Activated naive CD4-positive, alpha-beta T cell treated with anti-CD3 and anti-CD28 coated beads, Interleukin-2, amount 10 ng/mL, durations not matched to agents 7 days and 5 days (primary cell): Measurements from ENCODE around the gene APOC3.

Experiments
- CTCF ChIA-PET: fragments of 350-600 bp; sonication (Branson Sonifier 250); formaldehyde crosslinking; loops from one replicate; lab custom pipeline; 2021; ENCODE audit warnings: antibody characterized with exemption; lab: Charles Lee
- DNase-seq: peaks from one replicate; pipeline ENCODE4 v3.0.0-alpha.2; 2020
- H3K27ac Mint-ChIP-seq: one replicate; pipeline ENCODE4 v1.8.0; 2021; ENCODE audit warnings: mild to moderate bottlenecking, moderate library complexity, mixed read lengths
- H3K27me3 Mint-ChIP-seq: one replicate; pipeline ENCODE4 v1.8.0; 2021; ENCODE audit warnings: mild to moderate bottlenecking, mixed read lengths
- H3K36me3 Mint-ChIP-seq: one replicate; pipeline ENCODE4 v1.8.0; 2021; ENCODE audit warnings: mixed read lengths
- H3K4me1 Mint-ChIP-seq: one replicate; pipeline ENCODE4 v1.8.0; 2021; ENCODE audit warnings: mixed read lengths
- H3K4me3 Mint-ChIP-seq: one replicate; pipeline ENCODE4 v1.8.0; 2021; ENCODE audit warnings: mild to moderate bottlenecking, moderate library complexity, mixed read lengths
- H3K9me3 Mint-ChIP-seq: one replicate; pipeline ENCODE4 v1.8.0; 2021; ENCODE audit warnings: mixed read lengths

The APOC3 gene

GRCh38 chr11:116837231-116838091 lies 7.8 kb downstream of the APOC3 start, which contains the start of gene APOA1:
Gene APOA1, minus strand, starts transcription at chr11:116837622. Its CDS starts 235 bp downstream, at chr11:116837387.
- Mint-ChIP-seq H3K9me3 (no peaks in the 10 kb centered on the region), H3K27ac (no peak within 1 kb of the TSS), H3K4me3 (no peak within 1 kb of the TSS), H3K36me3 (no peaks in the 10 kb centered on the region), H3K4me1 (peaks cover 21% of the 10 kb centered on the region), H3K27me3 (peaks cover 30% of the 10 kb centered on the region)
- DNase-seq = no peak
- CTCF ChIA-PET = interaction anchor here (1.1 to 8.5 kb wide), 10 partner anchors 11 to 390 kb away, joined by 3 to 139 read pairs (median 18); partner anchors contain the start of genes APOA5 and ZPR1

GRCh38 chr11:116838321-116839084 lies 8.8 kb downstream of the APOC3 start:
- Mint-ChIP-seq H3K4me1 (peaks cover 21% of the 10 kb centered on the region), H3K9me3 (no peaks in the 10 kb centered on the region), H3K27ac (no peak overlapping the region), H3K27me3 (peaks cover 22% of the 10 kb centered on the region), H3K4me3 (no peak overlapping the region), H3K36me3 (peaks cover 5% of the 10 kb centered on the region)
- CTCF ChIA-PET = interaction anchor here (1.7 to 8.5 kb wide), 4 partner anchors 14 to 268 kb away, joined by 5 to 139 read pairs (median 39); partner anchors contain the start of genes APOA5 and ZPR1
- no peak for DNase-seq

GRCh38 chr11:116840224-116840745 lies 10.6 kb downstream of the APOC3 start:
- peak; percentile 40 for DNase-seq
- CTCF ChIA-PET = interaction anchor here (1.0 to 8.5 kb wide), 6 partner anchors 11 to 266 kb away, joined by 3 to 139 read pairs (median 6); partner anchors contain the start of genes APOA5 and ZPR1
- Mint-ChIP-seq H3K36me3 (peaks cover 17% of the 10 kb centered on the region), H3K4me3 (no peak overlapping the region), H3K27me3 (peaks cover 9% of the 10 kb centered on the region), H3K4me1 (peaks cover 14% of the 10 kb centered on the region), H3K27ac (no peak overlapping the region), H3K9me3 (no peaks in the 10 kb centered on the region)

- H3K4me3 Mint-ChIP-seq = no peak overlapping the region
- no peak overlapping the region for H3K27ac Mint-ChIP-seq
- H3K9me3 Mint-ChIP-seq = no peaks in the 10 kb centered on the region
- CTCF ChIA-PET = interaction anchor here (1.5 to 8.5 kb wide), 3 partner anchors 13 to 52 kb away, joined by 6 to 139 read pairs (median 11); partner anchors contain the start of genes APOA5 and ZPR1
- H3K36me3 Mint-ChIP-seq = peaks cover 21% of the 10 kb centered on the region
- DNase-seq = no peak
- H3K4me1 Mint-ChIP-seq = peaks cover 9% of the 10 kb centered on the region
- peaks cover 4% of the 10 kb centered on the region for H3K27me3 Mint-ChIP-seq
Measured at GRCh38 chr11:116840746-116841296, 11.1 kb downstream of the APOC3 start.

- H3K36me3 Mint-ChIP-seq = peaks cover 31% of the 10 kb centered on the region
- no peak overlapping the region for H3K27ac Mint-ChIP-seq
- no peaks in the 10 kb centered on the region for H3K9me3 Mint-ChIP-seq
Measured at GRCh38 chr11:116842117-116842516, 12.4 kb downstream of the APOC3 start.

GRCh38 chr11:116842909-116843308 lies 13.2 kb downstream of the APOC3 start:
- no peak for DNase-seq
- CTCF ChIA-PET = interaction anchor here (0.9 kb wide), 1 partner anchor 52 kb away, joined by 3 read pairs; the partner anchor contains the start of gene APOA5
- H3K4me1 Mint-ChIP-seq = peaks cover 5% of the 10 kb centered on the region
- no peak overlapping the region for H3K4me3 Mint-ChIP-seq
- H3K9me3 Mint-ChIP-seq = no peaks in the 10 kb centered on the region
- H3K36me3 Mint-ChIP-seq = peaks cover 36% of the 10 kb centered on the region
- no peak overlapping the region for H3K27ac Mint-ChIP-seq
- H3K27me3 Mint-ChIP-seq = no peaks in the 10 kb centered on the region

More at GRCh38 chr11:116842117-116842516, 12.4 kb downstream of the APOC3 start:
- CTCF ChIA-PET = interaction anchor here (0.8 to 3.1 kb wide), 2 partner anchors 12 to 224 kb away, joined by 3 to 11 read pairs; no protein-coding TSS in a partner anchor
- DNase-seq = no peak
- Mint-ChIP-seq H3K4me3 (no peak overlapping the region), H3K4me1 (peaks cover 5% of the 10 kb centered on the region), H3K27me3 (no peaks in the 10 kb centered on the region)

- H3K4me3 Mint-ChIP-seq = no peak overlapping the region
- CTCF ChIA-PET = interaction anchor here (0.9 kb wide), 1 partner anchor 52 kb away, joined by 3 read pairs; the partner anchor contains the start of gene APOA5
- H3K9me3 Mint-ChIP-seq = no peaks in the 10 kb centered on the region
- no peaks in the 10 kb centered on the region for H3K27me3 Mint-ChIP-seq
- no peak overlapping the region for H3K27ac Mint-ChIP-seq
- peaks cover 39% of the 10 kb centered on the region for H3K36me3 Mint-ChIP-seq
- DNase-seq = no peak
- peaks cover 5% of the 10 kb centered on the region for H3K4me1 Mint-ChIP-seq
Measured at GRCh38 chr11:116843661-116844060, 14.0 kb downstream of the APOC3 start.

- Mint-ChIP-seq H3K27ac (no peak overlapping the region), H3K27me3 (no peaks in the 10 kb centered on the region), H3K4me3 (no peak overlapping the region), H3K36me3 (peaks cover 48% of the 10 kb centered on the region), H3K9me3 (no peaks in the 10 kb centered on the region), H3K4me1 (peaks cover 8% of the 10 kb centered on the region)
- no peak for DNase-seq
- CTCF ChIA-PET = no interaction called here
Measured at GRCh38 chr11:116844722-116845121, 15.0 kb downstream of the APOC3 start.

GRCh38 chr11:116847612-116848011 lies 17.9 kb downstream of the APOC3 start:
- H3K36me3 Mint-ChIP-seq = peaks cover 60% of the 10 kb centered on the region

GRCh38 chr11:116849060-116849459 lies 19.4 kb downstream of the APOC3 start:
- Mint-ChIP-seq H3K27me3 (no peaks in the 10 kb centered on the region), H3K4me3 (no peak overlapping the region), H3K36me3 (peaks cover 55% of the 10 kb centered on the region), H3K27ac (no peak overlapping the region), H3K9me3 (no peaks in the 10 kb centered on the region), H3K4me1 (peaks cover 46% of the 10 kb centered on the region)
- no peak for DNase-seq
- CTCF ChIA-PET = interaction anchor here (1.3 to 1.4 kb wide), 2 partner anchors 13 to 256 kb away, joined by 3 to 4 read pairs; no protein-coding TSS in a partner anchor

More at GRCh38 chr11:116847612-116848011, 17.9 kb downstream of the APOC3 start:
- H3K27ac Mint-ChIP-seq = no peak overlapping the region
- CTCF ChIA-PET = interaction anchor here (1.0 kb wide), 1 partner anchor 11 kb away, joined by 3 read pairs; no protein-coding TSS in a partner anchor
- H3K27me3 Mint-ChIP-seq = no peaks in the 10 kb centered on the region
- peaks cover 32% of the 10 kb centered on the region for H3K4me1 Mint-ChIP-seq
- DNase-seq = no peak
- H3K4me3 Mint-ChIP-seq = no peak overlapping the region
- no peaks in the 10 kb centered on the region for H3K9me3 Mint-ChIP-seq

GRCh38 chr11:116849486-116849885 lies 19.8 kb downstream of the APOC3 start:
- no peaks in the 10 kb centered on the region for H3K9me3 Mint-ChIP-seq
- CTCF ChIA-PET = interaction anchor here (1.3 to 5.9 kb wide), 3 partner anchors 13 to 256 kb away, joined by 3 to 57 read pairs (median 4); partner anchors contain the start of gene APOA1
- no peak overlapping the region for H3K4me3 Mint-ChIP-seq
- peaks cover 58% of the 10 kb centered on the region for H3K36me3 Mint-ChIP-seq
- no peaks in the 10 kb centered on the region for H3K27me3 Mint-ChIP-seq
- DNase-seq = no peak
- H3K27ac Mint-ChIP-seq = peak overlapping the region; percentile 20
- H3K4me1 Mint-ChIP-seq = peaks cover 51% of the 10 kb centered on the region

- Mint-ChIP-seq H3K9me3 (no peaks in the 10 kb centered on the region), H3K27me3 (no peaks in the 10 kb centered on the region)
Measured at GRCh38 chr11:116851626-116852025, 21.9 kb downstream of the APOC3 start.

More at GRCh38 chr11:116851626-116852025, 21.9 kb downstream of the APOC3 start:
- Mint-ChIP-seq H3K4me3 (peak overlapping the region; percentile 63), H3K36me3 (peaks cover 57% of the 10 kb centered on the region), H3K27ac (peak overlapping the region; percentile 96), H3K4me1 (peaks cover 69% of the 10 kb centered on the region)
- CTCF ChIA-PET = interaction anchor here (0.9 to 5.9 kb wide), 4 partner anchors 12 to 255 kb away, joined by 3 to 57 read pairs (median 10); partner anchors contain the start of genes APOA1 and APOA5
- DNase-seq = peak; percentile 73
